ENCODE measurements around the gene ZNF618.

ZNF618 gene

DNA sequence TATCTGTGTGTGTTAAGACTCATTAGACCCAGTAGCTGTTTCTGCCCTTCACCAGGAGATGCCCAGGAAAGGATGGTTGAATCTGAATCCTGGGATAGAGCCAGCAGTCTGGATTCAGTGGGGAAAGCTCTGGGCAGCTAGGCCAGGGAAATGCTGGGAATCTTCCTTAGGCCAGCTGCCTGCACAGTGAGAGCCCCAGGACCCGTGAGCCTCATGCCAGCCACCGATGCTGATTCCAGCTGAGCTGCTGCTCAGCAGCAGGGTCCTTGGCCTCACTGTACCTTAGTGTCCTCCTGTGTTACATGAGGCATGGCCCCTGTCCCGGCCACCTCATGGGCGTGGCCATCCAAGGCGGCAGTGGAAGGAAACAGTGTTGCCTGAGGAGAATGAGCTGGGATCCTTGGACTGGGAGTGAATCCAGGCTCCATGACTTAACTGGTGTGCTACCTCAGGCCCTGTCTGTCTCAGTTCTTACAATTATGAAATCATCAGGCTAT lies 114.9 kb downstream of the ZNF618 start:
- no peak overlapping the region for H3K4me3 ChIP-seq (replicated peaks; ENCODE audit: low read depth, low read length)
- DNase-seq (ENCODE audit: extremely low read depth, low read depth), result no peak
- TF ChIP-seq, protein P1, sequence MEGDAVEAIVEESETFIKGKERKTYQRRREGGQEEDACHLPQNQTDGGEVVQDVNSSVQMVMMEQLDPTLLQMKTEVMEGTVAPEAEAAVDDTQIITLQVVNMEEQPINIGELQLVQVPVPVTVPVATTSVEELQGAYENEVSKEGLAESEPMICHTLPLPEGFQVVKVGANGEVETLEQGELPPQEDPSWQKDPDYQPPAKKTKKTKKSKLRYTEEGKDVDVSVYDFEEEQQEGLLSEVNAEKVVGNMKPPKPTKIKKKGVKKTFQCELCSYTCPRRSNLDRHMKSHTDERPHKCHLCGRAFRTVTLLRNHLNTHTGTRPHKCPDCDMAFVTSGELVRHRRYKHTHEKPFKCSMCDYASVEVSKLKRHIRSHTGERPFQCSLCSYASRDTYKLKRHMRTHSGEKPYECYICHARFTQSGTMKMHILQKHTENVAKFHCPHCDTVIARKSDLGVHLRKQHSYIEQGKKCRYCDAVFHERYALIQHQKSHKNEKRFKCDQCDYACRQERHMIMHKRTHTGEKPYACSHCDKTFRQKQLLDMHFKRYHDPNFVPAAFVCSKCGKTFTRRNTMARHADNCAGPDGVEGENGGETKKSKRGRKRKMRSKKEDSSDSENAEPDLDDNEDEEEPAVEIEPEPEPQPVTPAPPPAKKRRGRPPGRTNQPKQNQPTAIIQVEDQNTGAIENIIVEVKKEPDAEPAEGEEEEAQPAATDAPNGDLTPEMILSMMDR (IDR thresholded peaks at IDR 0.05; ENCODE audit: low read depth, low read length, missing control alignments), result no peak

DNA sequence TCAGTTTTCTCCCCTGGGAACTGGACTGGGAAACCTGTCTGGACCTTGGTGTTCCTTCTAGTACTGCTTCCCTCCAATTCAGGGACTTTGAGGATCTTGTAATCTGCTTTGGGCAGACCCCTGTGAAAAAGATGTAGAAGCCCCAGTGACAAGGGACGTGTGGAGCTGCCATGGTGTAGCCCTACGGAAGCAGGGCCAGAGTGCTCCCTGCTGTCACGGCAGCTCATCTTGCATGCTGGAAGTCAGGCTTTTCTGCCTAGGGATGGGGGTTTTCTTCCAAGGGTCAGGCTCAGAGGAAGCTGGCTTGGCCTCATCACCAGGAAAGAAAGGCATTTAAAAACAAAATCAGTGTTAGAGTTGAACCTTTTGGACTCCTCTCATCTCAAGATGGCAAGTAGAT lies 115.6 kb downstream of the ZNF618 start:
- TF ChIP-seq, protein P1 (IDR thresholded peaks at IDR 0.05; ENCODE audit: low read depth, low read length, missing control alignments), result no peak
- no peak for DNase-seq (ENCODE audit: extremely low read depth, low read depth)
- H3K4me3 ChIP-seq (replicated peaks; ENCODE audit: low read depth, low read length), result no peak overlapping the region

DNA sequence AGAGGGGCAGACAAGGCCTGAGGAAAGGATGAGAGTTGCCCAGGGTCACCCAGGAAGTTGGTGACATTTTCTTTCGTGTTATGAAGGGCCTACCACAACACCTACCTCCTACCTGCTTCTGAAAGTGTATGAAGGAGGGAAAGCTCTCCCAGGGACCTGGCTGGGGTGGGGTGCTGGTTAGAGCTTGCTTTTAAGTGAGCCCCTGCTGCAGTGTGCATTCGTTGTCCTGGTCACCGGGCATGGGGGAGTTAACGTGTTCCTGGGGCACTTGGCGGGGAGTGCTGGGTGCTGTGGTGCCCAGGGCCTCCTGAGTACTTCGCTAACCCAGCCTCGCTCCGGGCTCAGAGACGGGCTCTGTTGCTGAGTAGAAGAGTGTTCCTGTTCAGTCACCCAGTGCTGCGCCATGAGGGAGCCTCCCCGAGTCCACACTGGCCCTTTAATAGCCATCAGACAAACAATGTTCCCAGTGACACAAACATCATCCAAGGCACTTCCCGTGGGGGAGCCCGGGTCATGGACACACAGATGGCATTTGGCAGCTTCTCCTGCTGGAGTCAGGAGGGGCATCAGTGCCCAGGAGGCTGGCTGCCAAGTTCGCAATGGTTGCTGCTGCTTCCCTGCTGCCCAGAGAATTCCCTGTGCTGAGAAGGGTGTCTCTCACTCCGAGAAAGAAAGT lies 116.3 kb downstream of the ZNF618 start:
- no peak overlapping the region for H3K4me3 ChIP-seq (replicated peaks; ENCODE audit: low read depth, low read length)
- TF ChIP-seq, protein P1 (IDR thresholded peaks at IDR 0.05; ENCODE audit: low read depth, low read length, missing control alignments), result no peak
- no peak for DNase-seq (ENCODE audit: extremely low read depth, low read depth)

DNA sequence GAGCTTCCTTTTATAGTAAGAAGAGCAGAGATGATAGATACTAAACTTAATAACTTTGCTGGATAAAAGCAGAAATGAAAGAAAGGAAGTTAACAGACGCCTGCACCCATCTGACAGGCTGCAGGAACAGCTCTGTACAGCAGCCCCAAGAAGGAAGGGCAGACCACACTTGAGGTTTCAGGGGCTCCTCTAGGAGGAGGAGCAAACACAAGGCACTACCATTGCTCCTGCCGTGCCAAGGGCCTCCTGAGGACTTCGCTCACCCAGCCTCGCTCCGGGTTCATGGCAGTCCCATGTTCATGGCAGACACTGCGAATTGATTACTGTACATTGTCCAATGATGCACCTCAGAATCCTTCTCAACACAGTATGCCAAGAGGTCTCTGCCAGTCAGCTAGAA lies 116.9 kb downstream of the ZNF618 start:
- TF ChIP-seq, protein P1 (IDR thresholded peaks at IDR 0.05; ENCODE audit: low read depth, low read length, missing control alignments), result no peak
- DNase-seq (ENCODE audit: extremely low read depth, low read depth), result no peak
- no peak overlapping the region for H3K4me3 ChIP-seq (replicated peaks; ENCODE audit: low read depth, low read length)

DNA sequence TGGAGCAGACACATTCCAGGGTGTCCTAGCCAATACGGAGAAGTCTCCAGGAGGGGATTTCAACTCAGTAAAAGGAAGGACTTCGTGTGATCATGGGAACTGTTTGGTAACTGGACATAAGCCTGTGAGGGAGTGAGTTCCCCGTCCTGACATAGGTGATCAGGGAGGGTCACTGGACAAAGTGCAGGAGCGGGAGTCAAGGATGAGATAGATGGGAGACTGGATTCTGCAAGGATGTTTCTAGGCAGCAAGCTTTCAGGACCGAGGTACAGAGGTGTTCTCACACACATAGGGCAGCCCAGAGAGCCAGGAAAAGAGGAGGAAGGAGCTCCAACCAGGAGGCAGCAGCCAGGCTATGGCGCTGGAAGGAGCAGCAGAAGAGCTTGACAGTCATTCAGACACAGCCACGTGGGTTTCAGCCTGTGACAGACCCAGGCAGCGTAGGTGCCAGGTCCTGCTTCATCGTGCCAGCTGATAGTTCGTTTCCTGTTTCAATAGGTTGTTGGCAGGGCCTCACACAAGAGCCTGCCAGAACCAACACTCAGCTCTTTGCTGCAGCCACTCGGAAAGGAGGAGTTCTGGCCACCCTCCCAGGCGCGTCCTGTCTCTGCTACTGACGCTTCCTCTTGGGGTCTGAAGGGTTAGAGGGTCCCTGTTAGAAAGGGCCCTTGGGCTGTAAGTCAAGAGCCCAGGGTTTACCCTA lies 117.9 kb downstream of the ZNF618 start:
- TF ChIP-seq, protein P1 (IDR thresholded peaks at IDR 0.05; ENCODE audit: low read depth, low read length, missing control alignments), result no peak
- no peak for DNase-seq (ENCODE audit: extremely low read depth, low read depth)

DNA sequence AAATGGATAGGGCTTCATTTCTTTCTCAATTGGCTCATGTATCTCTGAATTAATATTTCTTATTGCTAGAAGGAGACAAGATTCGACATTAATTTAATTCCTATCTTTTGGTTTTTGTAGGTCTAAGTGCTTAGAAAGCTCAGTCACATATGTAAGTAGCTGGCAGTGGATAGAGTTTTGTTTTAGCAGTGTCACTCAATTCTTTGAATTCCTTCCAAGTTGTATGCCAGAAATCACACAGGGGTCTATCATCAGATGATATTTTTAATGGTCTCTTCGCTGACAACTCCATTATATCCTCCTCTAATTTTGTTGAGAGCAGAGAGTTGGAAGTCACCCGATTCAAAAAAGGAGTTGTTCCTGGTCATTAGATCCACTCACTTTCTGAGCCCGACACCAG lies 119.3 kb downstream of the ZNF618 start:
- DNase-seq (ENCODE audit: extremely low read depth, low read depth), result no peak
- TF ChIP-seq, protein P1 (IDR thresholded peaks at IDR 0.05; ENCODE audit: low read depth, low read length, missing control alignments), result no peak
- no peak overlapping the region for H3K4me3 ChIP-seq (replicated peaks; ENCODE audit: low read depth, low read length)

More for the DNA sequence above, 117.9 kb downstream of the ZNF618 start:
- no peak overlapping the region for H3K4me3 ChIP-seq (replicated peaks; ENCODE audit: low read depth, low read length)
